ENCODE data around the gene NLRP7.
"Not testable (repeated sequence)": the region's sequence is repeated elsewhere in the genome, so short reads cannot be mapped to it uniquely, and the experiment has no call there.

Gene NLRP7

GRCh38 chr19:54928299-54928698 lies 19.0 kb downstream of the NLRP7 start:
- TF ChIP-seq CTCF (IDR thresholded peaks at IDR 0.05), result no peak
- no peak for TF ChIP-seq ZFX (IDR thresholded peaks at IDR 0.05; ENCODE audit: borderline replicate concordance)
- no peak overlapping the region for H3K27ac ChIP-seq

GRCh38 chr19:54923276-54923675 lies 24.1 kb downstream of the NLRP7 start:
- H3K27ac ChIP-seq, result no peak overlapping the region
- TF ChIP-seq CTCF (IDR thresholded peaks at IDR 0.05) (no peak), ZFX (IDR thresholded peaks at IDR 0.05; ENCODE audit: borderline replicate concordance) (no peak)

- TF ChIP-seq ZFX (IDR thresholded peaks at IDR 0.05; ENCODE audit: borderline replicate concordance) (no peak), CTCF (IDR thresholded peaks at IDR 0.05) (no peak)
- H3K27ac ChIP-seq, result no peak overlapping the region
These were observed 26.2 kb downstream of the NLRP7 start for GRCh38 chr19:54921082-54921481.

- TF ChIP-seq CTCF (IDR thresholded peaks at IDR 0.05), result peak; percentile 59
These were observed 27.4 kb downstream of the NLRP7 start for GRCh38 chr19:54919646-54920563.

GRCh38 chr19:54918499-54918898 lies 28.8 kb downstream of the NLRP7 start:
- no peak overlapping the region for H3K27ac ChIP-seq
- TF ChIP-seq ZFX (IDR thresholded peaks at IDR 0.05; ENCODE audit: borderline replicate concordance) (no peak), CTCF (IDR thresholded peaks at IDR 0.05) (no peak)

More at GRCh38 chr19:54919646-54920563, 27.4 kb downstream of the NLRP7 start:
- H3K27ac ChIP-seq, result not testable (repeated sequence)

GRCh38 chr19:54916822-54917221 lies 30.5 kb downstream of the NLRP7 start:
- no peak for TF ChIP-seq ZFX (IDR thresholded peaks at IDR 0.05; ENCODE audit: borderline replicate concordance)
- TF ChIP-seq CTCF (IDR thresholded peaks at IDR 0.05), result no peak
- H3K27ac ChIP-seq, result no peak overlapping the region

- not testable (repeated sequence) for H3K27ac ChIP-seq
These were observed 39.4 kb downstream of the NLRP7 start for GRCh38 chr19:54907899-54908298.

Data from 22Rv1 (cell line).